SK-N-SH treated with all-trans-retinoic acid at 6 μM for 48 hours (cell line): ENCODE measurements around the gene FER1L5.

Source experiments
- ATAC-seq: fragments of 200-7000 bp; cut with Tn5 transposase; 3 replicates; pipeline ENCODE4 v1.9.1; 2020; ENCODE audit warnings: mild to moderate bottlenecking, moderate library complexity
- ARNTL ChIP-seq: fragments of 450-650 bp; formaldehyde crosslinking; IDR thresholded peaks from 2 replicates; pipeline ENCODE4 v1.5.0; 2020; ENCODE audit warnings: low read depth, mild to moderate bottlenecking, moderate library complexity, borderline replicate concordance
- BACH2 ChIP-seq: fragments of 250-450 bp; sonication (Bioruptor Pico); IDR thresholded peaks from 2 replicates; pipeline ENCODE4 v1.9.0; 2021; ENCODE audit warnings: mild to moderate bottlenecking, borderline replicate concordance
- CSDC2 ChIP-seq: fragments of 250-450 bp; sonication (Bioruptor Pico); IDR thresholded peaks from 2 replicates; pipeline ENCODE4 v1.5.0; 2020; ENCODE audit warnings: mild to moderate bottlenecking, moderate library complexity
- ESRRG ChIP-seq: fragments of 250-450 bp; sonication (Bioruptor Pico); IDR thresholded peaks from 2 replicates; pipeline ENCODE4 v1.6.1; 2021; ENCODE audit warnings: mild to moderate bottlenecking
- GLIS3 ChIP-seq: fragments of 250-450 bp; sonication (Bioruptor Pico); IDR thresholded peaks from 2 replicates; pipeline ENCODE4 v1.5.0; 2020; ENCODE audit warnings: mild to moderate bottlenecking, moderate library complexity
- ISL1 ChIP-seq: fragments of 250-450 bp; sonication (Bioruptor Pico); IDR thresholded peaks from 2 replicates; pipeline ENCODE4 v2.1.2; 2022; ENCODE audit warnings: mild to moderate bottlenecking, moderate library complexity
- OSR1 ChIP-seq: fragments of 250-450 bp; sonication (Bioruptor Pico); IDR thresholded peaks from 2 replicates; pipeline ENCODE4 v1.8.0; 2022; ENCODE audit warnings: moderate library complexity, mild to moderate bottlenecking, inconsistent platforms
- POU6F1 ChIP-seq: fragments of 250-450 bp; sonication (Bioruptor Pico); IDR thresholded peaks from 2 replicates; pipeline ENCODE4 v1.8.0; 2021; ENCODE audit warnings: low read depth, mild to moderate bottlenecking, moderate library complexity, borderline replicate concordance
- RARB ChIP-seq: fragments of 250-450 bp; sonication (Bioruptor Pico); IDR thresholded peaks from 2 replicates; pipeline ENCODE4 v1.8.0; 2021; ENCODE audit warnings: mild to moderate bottlenecking, moderate library complexity
- SNAI2 ChIP-seq: fragments of 250-450 bp; sonication (Bioruptor Pico); IDR thresholded peaks from 2 replicates; pipeline ENCODE4 v1.5.0; 2020; ENCODE audit warnings: mild to moderate bottlenecking, moderate library complexity
- TCF4 ChIP-seq: fragments of 250-450 bp; sonication (Bioruptor Pico); IDR thresholded peaks from 2 replicates; pipeline ENCODE4 v1.8.0; 2021; ENCODE audit warnings: mild to moderate bottlenecking, moderate library complexity, borderline replicate concordance
- TOX ChIP-seq: fragments of 250-450 bp; sonication (Bioruptor Pico); IDR thresholded peaks from 2 replicates; pipeline ENCODE4 v1.8.0; 2021; ENCODE audit warnings: mild to moderate bottlenecking, moderate library complexity, borderline replicate concordance
- TSHZ2 ChIP-seq: fragments of 250-450 bp; sonication (Bioruptor Pico); IDR thresholded peaks from 2 replicates; pipeline ENCODE4 v1.5.0; 2020; ENCODE audit warnings: mild to moderate bottlenecking, moderate library complexity
- ZC3H10 ChIP-seq: fragments of 250-450 bp; sonication (Bioruptor Pico); IDR thresholded peaks from 2 replicates; pipeline ENCODE4 v1.5.1; 2021; ENCODE audit warnings: mild to moderate bottlenecking, moderate library complexity
- ZFP3 ChIP-seq: fragments of 250-450 bp; sonication (Bioruptor Pico); IDR thresholded peaks from 2 replicates; pipeline ENCODE4 v1.5.0; 2020; ENCODE audit warnings: mild to moderate bottlenecking, moderate library complexity
- ZFP30 ChIP-seq: fragments of 450-650 bp; formaldehyde crosslinking; IDR thresholded peaks from 2 replicates; pipeline ENCODE4 v1.5.0; 2022; ENCODE audit warnings: mild to moderate bottlenecking, moderate library complexity
- ZNF70 ChIP-seq: fragments of 450-650 bp; formaldehyde crosslinking; IDR thresholded peaks from 2 replicates; pipeline ENCODE4 v1.5.0; 2020; ENCODE audit warnings: mild to moderate bottlenecking, moderate library complexity
- ZNF8 ChIP-seq: fragments of 450-650 bp; formaldehyde crosslinking; IDR thresholded peaks from 2 replicates; pipeline ENCODE4 v1.5.0; 2020; ENCODE audit warnings: mild to moderate bottlenecking, moderate library complexity
- TF ChIP-seq, protein P1 (sequence below): fragments of 250-450 bp; sonication (Bioruptor Pico); IDR thresholded peaks from 2 replicates; pipeline ENCODE4 v1.5.1; 2020; ENCODE audit warnings: low read depth, mild to moderate bottlenecking, moderate library complexity
- TF ChIP-seq, protein P2 (sequence below): fragments of 250-450 bp; sonication (Bioruptor Pico); IDR thresholded peaks from 2 replicates; pipeline ENCODE4 v1.8.0; 2020; ENCODE audit warnings: mild to moderate bottlenecking, moderate library complexity, borderline replicate concordance
- TF ChIP-seq, protein P3 (sequence below): fragments of 250-450 bp; sonication (Bioruptor Pico); IDR thresholded peaks from 2 replicates; pipeline ENCODE4 v1.5.1; 2021; ENCODE audit warnings: mild to moderate bottlenecking, moderate library complexity

FER1L5 gene

DNA sequence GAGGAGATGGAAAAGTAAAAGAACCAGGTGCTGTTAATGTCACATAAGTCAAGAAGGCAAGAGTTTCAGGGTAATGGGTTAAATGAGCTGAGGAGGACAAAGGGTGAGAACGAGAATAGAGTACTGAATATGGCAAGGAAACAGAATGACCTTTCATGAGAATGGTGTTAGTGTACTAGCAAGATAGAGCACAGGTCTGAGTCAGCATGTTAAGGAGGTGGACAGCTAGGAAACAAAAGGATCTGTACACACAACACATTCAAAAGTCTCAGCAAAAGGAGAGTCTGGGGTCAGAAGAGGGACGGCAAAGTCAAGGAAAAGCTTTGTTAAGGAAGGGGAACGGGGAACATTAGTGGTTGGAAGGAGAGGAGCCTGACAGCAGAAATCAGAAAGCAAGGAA, 68.4 kb downstream of the FER1L5 start (continued):
- no peak for TF ChIP-seq ZNF8 (CRISPR knock-in tag)
- TF ChIP-seq RARB: no peak

DNA sequence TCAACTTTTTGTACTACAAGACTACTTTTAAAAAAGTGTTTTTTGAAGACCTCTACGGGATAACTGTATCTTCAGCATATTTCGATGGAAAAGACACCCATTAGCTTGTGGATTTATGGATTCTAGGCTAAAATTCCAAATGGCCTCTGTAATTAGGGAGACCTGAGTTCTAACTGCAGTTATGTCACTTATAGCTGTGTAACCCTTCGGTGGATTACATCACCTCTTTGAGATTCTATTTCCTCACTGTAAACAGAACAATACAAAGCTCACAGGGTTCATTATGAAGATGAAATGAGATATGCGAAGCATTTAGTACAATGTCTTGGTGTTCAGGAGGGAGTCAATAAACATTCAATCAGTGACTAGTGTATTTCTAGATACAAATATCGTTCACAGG, 73.1 kb downstream of the FER1L5 start:
- TF ChIP-seq, protein P1, sequence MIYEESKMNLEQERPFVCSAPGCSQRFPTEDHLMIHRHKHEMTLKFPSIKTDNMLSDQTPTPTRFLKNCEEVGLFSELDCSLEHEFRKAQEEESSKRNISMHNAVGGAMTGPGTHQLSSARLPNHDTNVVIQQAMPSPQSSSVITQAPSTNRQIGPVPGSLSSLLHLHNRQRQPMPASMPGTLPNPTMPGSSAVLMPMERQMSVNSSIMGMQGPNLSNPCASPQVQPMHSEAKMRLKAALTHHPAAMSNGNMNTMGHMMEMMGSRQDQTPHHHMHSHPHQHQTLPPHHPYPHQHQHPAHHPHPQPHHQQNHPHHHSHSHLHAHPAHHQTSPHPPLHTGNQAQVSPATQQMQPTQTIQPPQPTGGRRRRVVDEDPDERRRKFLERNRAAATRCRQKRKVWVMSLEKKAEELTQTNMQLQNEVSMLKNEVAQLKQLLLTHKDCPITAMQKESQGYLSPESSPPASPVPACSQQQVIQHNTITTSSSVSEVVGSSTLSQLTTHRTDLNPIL (CRISPR knock-in tag): no peak
- TF ChIP-seq, protein P2, sequence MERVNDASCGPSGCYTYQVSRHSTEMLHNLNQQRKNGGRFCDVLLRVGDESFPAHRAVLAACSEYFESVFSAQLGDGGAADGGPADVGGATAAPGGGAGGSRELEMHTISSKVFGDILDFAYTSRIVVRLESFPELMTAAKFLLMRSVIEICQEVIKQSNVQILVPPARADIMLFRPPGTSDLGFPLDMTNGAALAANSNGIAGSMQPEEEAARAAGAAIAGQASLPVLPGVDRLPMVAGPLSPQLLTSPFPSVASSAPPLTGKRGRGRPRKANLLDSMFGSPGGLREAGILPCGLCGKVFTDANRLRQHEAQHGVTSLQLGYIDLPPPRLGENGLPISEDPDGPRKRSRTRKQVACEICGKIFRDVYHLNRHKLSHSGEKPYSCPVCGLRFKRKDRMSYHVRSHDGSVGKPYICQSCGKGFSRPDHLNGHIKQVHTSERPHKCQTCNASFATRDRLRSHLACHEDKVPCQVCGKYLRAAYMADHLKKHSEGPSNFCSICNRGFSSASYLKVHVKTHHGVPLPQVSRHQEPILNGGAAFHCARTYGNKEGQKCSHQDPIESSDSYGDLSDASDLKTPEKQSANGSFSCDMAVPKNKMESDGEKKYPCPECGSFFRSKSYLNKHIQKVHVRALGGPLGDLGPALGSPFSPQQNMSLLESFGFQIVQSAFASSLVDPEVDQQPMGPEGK: no peak
- TF ChIP-seq BACH2 (CRISPR knock-in tag): no peak
- no peak for TF ChIP-seq ARNTL
- TF ChIP-seq ZFP30 (CRISPR knock-in tag): no peak
- no peak for TF ChIP-seq ESRRG (CRISPR knock-in tag)
- no peak for TF ChIP-seq ZC3H10 (CRISPR knock-in tag)
- no peak for TF ChIP-seq POU6F1 (CRISPR knock-in tag)
- no peak for TF ChIP-seq ZNF70 (CRISPR knock-in tag)
- TF ChIP-seq TOX (CRISPR knock-in tag): no peak
- no peak for TF ChIP-seq CSDC2 (CRISPR knock-in tag)
- TF ChIP-seq ZFP3: no peak
- TF ChIP-seq, protein P3, sequence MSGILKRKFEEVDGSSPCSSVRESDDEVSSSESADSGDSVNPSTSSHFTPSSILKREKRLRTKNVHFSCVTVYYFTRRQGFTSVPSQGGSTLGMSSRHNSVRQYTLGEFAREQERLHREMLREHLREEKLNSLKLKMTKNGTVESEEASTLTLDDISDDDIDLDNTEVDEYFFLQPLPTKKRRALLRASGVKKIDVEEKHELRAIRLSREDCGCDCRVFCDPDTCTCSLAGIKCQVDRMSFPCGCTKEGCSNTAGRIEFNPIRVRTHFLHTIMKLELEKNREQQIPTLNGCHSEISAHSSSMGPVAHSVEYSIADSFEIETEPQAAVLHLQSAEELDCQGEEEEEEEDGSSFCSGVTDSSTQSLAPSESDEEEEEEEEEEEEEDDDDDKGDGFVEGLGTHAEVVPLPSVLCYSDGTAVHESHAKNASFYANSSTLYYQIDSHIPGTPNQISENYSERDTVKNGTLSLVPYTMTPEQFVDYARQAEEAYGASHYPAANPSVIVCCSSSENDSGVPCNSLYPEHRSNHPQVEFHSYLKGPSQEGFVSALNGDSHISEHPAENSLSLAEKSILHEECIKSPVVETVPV (CRISPR knock-in tag): no peak
- no peak for TF ChIP-seq RARB
- no peak for TF ChIP-seq ISL1 (CRISPR knock-in tag)
- ATAC-seq: no peak

GRCh38 chr2:96716388-96716787, 73.8 kb downstream of the FER1L5 start:
- ATAC-seq: no peak

GRCh38 chr2:96726131-96726530, 83.6 kb downstream of the FER1L5 start:
- ATAC-seq: no peak
- TF ChIP-seq, protein P1 (CRISPR knock-in tag): no peak
- no peak for TF ChIP-seq ZFP30 (CRISPR knock-in tag)
- TF ChIP-seq OSR1: no peak
- no peak for TF ChIP-seq TCF4 (CRISPR knock-in tag)
- TF ChIP-seq TSHZ2 (CRISPR knock-in tag): no peak
- TF ChIP-seq POU6F1 (CRISPR knock-in tag): no peak
- no peak for TF ChIP-seq ZC3H10 (CRISPR knock-in tag)
- TF ChIP-seq ESRRG (CRISPR knock-in tag): no peak
- no peak for TF ChIP-seq ARNTL
- no peak for TF ChIP-seq ISL1 (CRISPR knock-in tag)
- no peak for TF ChIP-seq ZNF70 (CRISPR knock-in tag)
- TF ChIP-seq BACH2 (CRISPR knock-in tag): no peak
- TF ChIP-seq CSDC2 (CRISPR knock-in tag): no peak
- TF ChIP-seq, protein P3 (CRISPR knock-in tag): no peak
- no peak for TF ChIP-seq ZFP3
- TF ChIP-seq TOX (CRISPR knock-in tag): no peak
- TF ChIP-seq SNAI2 (CRISPR knock-in tag): no peak
- no peak for TF ChIP-seq ZNF8 (CRISPR knock-in tag)
- TF ChIP-seq GLIS3 (CRISPR knock-in tag): no peak

More at GRCh38 chr2:96716388-96716787, 73.8 kb downstream of the FER1L5 start:
- TF ChIP-seq ZC3H10 (CRISPR knock-in tag): no peak
